Spleen (tissue), 7 donors: Measurements from ENCODE around the gene GXYLT2.

Experiments used
- POLR2AphosphoS5 ChIP-seq, 3 donors: sonication (generic); formaldehyde crosslinking; IDR thresholded peaks; one replicate each; pipeline ENCODE4 v1.5.1; 2017; ENCODE audit warnings: antibody characterized with exemption in 3 of 3
- TF ChIP-seq, protein P1 (sequence below), 11 experiments: fragments of 200-600 bp in 7 of 11; fragments of 450-650 bp in 4 of 11; sonication (generic) in 4 of 11; IDR thresholded peaks in 8 of 11; conservative IDR thresholded peaks in 3 of 11; 1 replicate in 7 of 11; 2 replicates in 4 of 11; pipeline versions ENCODE4 v1.4.0 to v1.8.0; 2016 to 2021; ENCODE audit warnings: antibody characterized with exemption in 11 of 11, inconsistent platforms in 4 of 11, mild to moderate bottlenecking in 1 of 11
- donor health status: DM: no; HTN: no; CAD: no; lungs with moderate emphysema.
- donor health status: DM: no; HTN: no; CAD: no.
- donor health status: DM: no; HTN: no; CAD: no.

GRCh38 chr3:72970942-72971341 lies 83.1 kb downstream of the GXYLT2 start:
- no peak for TF ChIP-seq POLR2AphosphoS5 (IDR thresholded peaks at IDR 0.05)
- TF ChIP-seq, protein P1, sequence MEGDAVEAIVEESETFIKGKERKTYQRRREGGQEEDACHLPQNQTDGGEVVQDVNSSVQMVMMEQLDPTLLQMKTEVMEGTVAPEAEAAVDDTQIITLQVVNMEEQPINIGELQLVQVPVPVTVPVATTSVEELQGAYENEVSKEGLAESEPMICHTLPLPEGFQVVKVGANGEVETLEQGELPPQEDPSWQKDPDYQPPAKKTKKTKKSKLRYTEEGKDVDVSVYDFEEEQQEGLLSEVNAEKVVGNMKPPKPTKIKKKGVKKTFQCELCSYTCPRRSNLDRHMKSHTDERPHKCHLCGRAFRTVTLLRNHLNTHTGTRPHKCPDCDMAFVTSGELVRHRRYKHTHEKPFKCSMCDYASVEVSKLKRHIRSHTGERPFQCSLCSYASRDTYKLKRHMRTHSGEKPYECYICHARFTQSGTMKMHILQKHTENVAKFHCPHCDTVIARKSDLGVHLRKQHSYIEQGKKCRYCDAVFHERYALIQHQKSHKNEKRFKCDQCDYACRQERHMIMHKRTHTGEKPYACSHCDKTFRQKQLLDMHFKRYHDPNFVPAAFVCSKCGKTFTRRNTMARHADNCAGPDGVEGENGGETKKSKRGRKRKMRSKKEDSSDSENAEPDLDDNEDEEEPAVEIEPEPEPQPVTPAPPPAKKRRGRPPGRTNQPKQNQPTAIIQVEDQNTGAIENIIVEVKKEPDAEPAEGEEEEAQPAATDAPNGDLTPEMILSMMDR (IDR thresholded peaks at IDR 0.05 in 8 of 11, conservative IDR thresholded peaks at IDR 0.05 in 3 of 11), result no peak
